Loucy (cell line): ENCODE data around the gene GSG1L2.

Experiments used
- H2AFZ ChIP-seq: fragments of 200-600 bp; sonication (generic); 2 replicates; pipeline ENCODE4 v1.6.0; 2016; ENCODE audit warnings: antibody characterized with exemption, mild to moderate bottlenecking, low read length, moderate library complexity
- H3F3A ChIP-seq: fragments of 200-600 bp; 2 replicates; pipeline ENCODE4 v1.6.0; 2016; ENCODE audit warnings: antibody characterized with exemption, low read depth, mild to moderate bottlenecking
- H3K27me3 ChIP-seq: fragments of 200-600 bp; sonication (generic); 2 replicates; pipeline ENCODE4 v1.6.1; 2014; ENCODE audit warnings: low read length, mild to moderate bottlenecking; ENCODE audit not compliant: insufficient read depth, poor library complexity, severe bottlenecking
- H3K36me3 ChIP-seq: fragments of 200-600 bp; sonication (generic); 2 replicates; pipeline ENCODE4 v1.6.1; 2016; ENCODE audit warnings: low read length; ENCODE audit not compliant: insufficient read depth
- H3K4me1 ChIP-seq: fragments of 200-600 bp; sonication (generic); 2 replicates; pipeline ENCODE4 v1.5.1; 2014; ENCODE audit warnings: low read length, mild to moderate bottlenecking; ENCODE audit not compliant: insufficient read depth, poor library complexity, severe bottlenecking
- H3K4me2 ChIP-seq: fragments of 200-600 bp; sonication (generic); 2 replicates; pipeline ENCODE4 v1.6.0; 2014; ENCODE audit warnings: antibody characterized with exemption, low read length, low read depth, mild to moderate bottlenecking; ENCODE audit not compliant: poor library complexity, severe bottlenecking
- H3K4me3 ChIP-seq: fragments of 200-600 bp; sonication (generic); 2 replicates; pipeline ENCODE4 v1.5.1; 2014; ENCODE audit warnings: low read length, mild to moderate bottlenecking, mixed read lengths; ENCODE audit not compliant: poor library complexity, severe bottlenecking
- H3K79me2 ChIP-seq: fragments of 200-600 bp; sonication (generic); 2 replicates; pipeline ENCODE4 v1.6.1; 2014; ENCODE audit warnings: low read length; ENCODE audit not compliant: insufficient read depth
- H3K9ac ChIP-seq: fragments of 200-600 bp; sonication (generic); 2 replicates; pipeline ENCODE4 v1.6.0; 2014; ENCODE audit warnings: mild to moderate bottlenecking, low read depth, low read length, moderate library complexity; ENCODE audit not compliant: poor library complexity, severe bottlenecking
- H3K9me2 ChIP-seq: fragments of 200-600 bp; sonication (generic); replicated peaks from 2 replicates; pipeline ENCODE4 v1.6.1; 2016; ENCODE audit warnings: low read depth, low read length, mixed read lengths
- H3K9me3 ChIP-seq: fragments of 200-600 bp; sonication (generic); 2 replicates; pipeline ENCODE4 v1.6.1; 2014; ENCODE audit warnings: mild to moderate bottlenecking, antibody characterized with exemption, low read length, low read depth; ENCODE audit not compliant: insufficient read depth
- H4K20me1 ChIP-seq: fragments of 200-600 bp; sonication (generic); 2 replicates; pipeline ENCODE4 v1.6.0; 2014; ENCODE audit warnings: antibody characterized with exemption, low read length, mild to moderate bottlenecking; ENCODE audit not compliant: insufficient read depth, poor library complexity, severe bottlenecking
- EZH2phosphoT487 ChIP-seq: fragments of 200-600 bp; IDR thresholded peaks from 2 replicates; pipeline ENCODE4 v1.6.1; 2018; ENCODE audit warnings: antibody characterized with exemption, mild to moderate bottlenecking, moderate library complexity, borderline replicate concordance
- TF ChIP-seq, protein P1 (sequence below): fragments of 200-600 bp; sonication (generic); conservative IDR thresholded peaks from 2 replicates; pipeline ENCODE4 v1.5.1; 2014; ENCODE audit warnings: mild to moderate bottlenecking, antibody characterized with exemption, low read length

The GSG1L2 gene

DNA sequence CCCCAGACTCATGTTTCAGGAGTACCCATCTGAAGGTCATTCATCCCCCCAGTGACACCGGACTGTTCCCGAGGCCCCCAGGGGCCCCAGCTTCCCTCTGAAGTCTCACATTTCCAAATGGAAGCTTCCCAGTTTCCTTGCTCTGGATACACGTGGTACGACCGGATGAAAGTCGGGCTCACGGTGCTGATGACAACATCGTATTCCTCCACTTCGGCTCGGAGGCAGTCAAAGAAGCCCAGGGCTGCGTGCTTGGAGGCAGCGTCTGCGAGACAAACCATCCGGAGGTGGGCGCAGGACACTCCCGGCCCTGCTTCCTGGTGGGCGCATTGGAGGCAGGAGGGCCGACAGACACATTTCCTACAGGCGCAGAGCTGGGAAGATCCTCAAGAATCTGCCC is 49.2 kb downstream of the GSG1L2 start:
- H2AFZ ChIP-seq: no peak overlapping the region
- H3K36me3 ChIP-seq: no peaks in the 10 kb centered on the region
- H4K20me1 ChIP-seq: no peaks in the 10 kb centered on the region
- H3K4me1 ChIP-seq: no peaks in the 10 kb centered on the region
- TF ChIP-seq, protein P1, sequence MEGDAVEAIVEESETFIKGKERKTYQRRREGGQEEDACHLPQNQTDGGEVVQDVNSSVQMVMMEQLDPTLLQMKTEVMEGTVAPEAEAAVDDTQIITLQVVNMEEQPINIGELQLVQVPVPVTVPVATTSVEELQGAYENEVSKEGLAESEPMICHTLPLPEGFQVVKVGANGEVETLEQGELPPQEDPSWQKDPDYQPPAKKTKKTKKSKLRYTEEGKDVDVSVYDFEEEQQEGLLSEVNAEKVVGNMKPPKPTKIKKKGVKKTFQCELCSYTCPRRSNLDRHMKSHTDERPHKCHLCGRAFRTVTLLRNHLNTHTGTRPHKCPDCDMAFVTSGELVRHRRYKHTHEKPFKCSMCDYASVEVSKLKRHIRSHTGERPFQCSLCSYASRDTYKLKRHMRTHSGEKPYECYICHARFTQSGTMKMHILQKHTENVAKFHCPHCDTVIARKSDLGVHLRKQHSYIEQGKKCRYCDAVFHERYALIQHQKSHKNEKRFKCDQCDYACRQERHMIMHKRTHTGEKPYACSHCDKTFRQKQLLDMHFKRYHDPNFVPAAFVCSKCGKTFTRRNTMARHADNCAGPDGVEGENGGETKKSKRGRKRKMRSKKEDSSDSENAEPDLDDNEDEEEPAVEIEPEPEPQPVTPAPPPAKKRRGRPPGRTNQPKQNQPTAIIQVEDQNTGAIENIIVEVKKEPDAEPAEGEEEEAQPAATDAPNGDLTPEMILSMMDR: no peak
- no peak for TF ChIP-seq EZH2phosphoT487
- H3K79me2 ChIP-seq: no peaks in the 10 kb centered on the region
- H3F3A ChIP-seq: no peaks in the 10 kb centered on the region
- no peaks in the 10 kb centered on the region for H3K27me3 ChIP-seq
- H3K4me2 ChIP-seq: no peak overlapping the region
- no peaks in the 10 kb centered on the region for H3K9me2 ChIP-seq
- no peak overlapping the region for H3K4me3 ChIP-seq
- H3K9ac ChIP-seq: no peak overlapping the region
- H3K9me3 ChIP-seq: no peaks in the 10 kb centered on the region

DNA sequence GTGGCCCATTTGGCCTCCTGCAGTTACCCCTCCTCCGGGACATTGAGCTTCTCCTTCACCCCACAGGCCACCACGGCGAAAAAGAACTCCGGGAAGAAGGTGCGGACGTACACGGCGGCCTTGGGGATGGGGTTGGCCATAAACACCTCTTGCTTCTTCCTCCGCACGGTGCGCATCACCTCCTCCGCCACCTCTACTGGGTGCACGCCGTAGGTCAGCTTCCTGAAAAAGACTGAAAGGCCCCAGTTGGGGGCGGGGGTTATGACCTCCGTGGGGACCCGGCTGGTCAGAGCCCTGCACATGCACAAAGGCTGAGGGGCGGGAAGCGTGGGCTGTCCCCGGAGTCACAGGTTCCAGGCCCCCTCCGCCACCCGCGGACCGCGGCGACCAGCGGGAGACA is 50.4 kb downstream of the GSG1L2 start:
- H3F3A ChIP-seq: no peaks in the 10 kb centered on the region
- no peak overlapping the region for H3K4me2 ChIP-seq
- no peak overlapping the region for H3K9ac ChIP-seq
- no peaks in the 10 kb centered on the region for H4K20me1 ChIP-seq
- H2AFZ ChIP-seq: no peak overlapping the region
- H3K9me2 ChIP-seq: no peaks in the 10 kb centered on the region
- H3K9me3 ChIP-seq: no peaks in the 10 kb centered on the region
- no peaks in the 10 kb centered on the region for H3K36me3 ChIP-seq
- TF ChIP-seq, protein P1: no peak
- no peak for TF ChIP-seq EZH2phosphoT487
- no peak overlapping the region for H3K4me3 ChIP-seq
- H3K4me1 ChIP-seq: no peaks in the 10 kb centered on the region
- no peaks in the 10 kb centered on the region for H3K79me2 ChIP-seq
- H3K27me3 ChIP-seq: no peaks in the 10 kb centered on the region

DNA sequence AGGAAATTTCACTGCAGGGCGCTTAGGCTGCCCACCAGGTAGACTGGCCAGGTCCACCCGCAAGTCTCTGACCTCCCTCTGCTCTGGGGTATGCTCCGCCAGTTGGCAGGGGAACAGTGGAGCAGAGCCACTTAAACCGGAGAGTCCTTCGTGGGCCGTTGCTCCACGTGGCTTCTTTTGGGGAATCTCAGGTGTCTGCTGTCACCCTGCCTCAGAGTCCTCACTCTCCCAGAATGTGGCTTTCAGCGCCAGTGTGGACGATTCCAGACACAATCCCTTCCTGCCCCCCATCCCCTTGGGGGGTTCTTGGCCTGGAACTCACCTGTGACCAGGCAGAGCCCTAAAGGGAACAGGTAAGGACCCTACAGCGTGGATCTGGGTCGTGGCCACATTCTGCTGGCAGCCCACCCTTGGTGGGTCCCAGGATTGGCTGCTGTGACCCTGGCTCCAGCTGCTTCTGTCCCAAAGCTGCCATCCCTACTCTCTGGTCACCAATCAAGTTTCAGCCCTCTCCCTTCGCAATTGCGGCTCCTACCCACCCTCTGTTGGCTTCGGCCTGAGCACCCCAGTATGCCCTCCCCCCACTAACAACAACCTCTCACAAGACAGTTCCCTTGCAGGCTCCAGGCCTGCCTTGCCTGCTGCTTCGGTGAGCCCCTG is 52.7 kb downstream of the GSG1L2 start:
- Histone ChIP-seq H3K4me2 (no peak overlapping the region), H3K79me2 (no peaks in the 10 kb centered on the region), H3K4me1 (no peaks in the 10 kb centered on the region), H3K4me3 (no peak overlapping the region), H3K36me3 (no peaks in the 10 kb centered on the region), H2AFZ (no peak overlapping the region), H3K9ac (no peak overlapping the region), H3K27me3 (no peaks in the 10 kb centered on the region), H4K20me1 (no peaks in the 10 kb centered on the region), H3K9me2 (no peaks in the 10 kb centered on the region), H3F3A (no peaks in the 10 kb centered on the region), H3K9me3 (no peaks in the 10 kb centered on the region)
- TF ChIP-seq, protein P1: no peak
- TF ChIP-seq EZH2phosphoT487: no peak
